Transverse colon (tissue), 4 donors: ENCODE data around the gene NDUFS7.

Source experiments
- EP300 ChIP-seq: sonication (generic); formaldehyde crosslinking; IDR thresholded peaks from one replicate; pipeline ENCODE4 v1.6.1; 2017; ENCODE audit warnings: antibody characterized with exemption, low read depth
- POLR2A ChIP-seq: fragments of 450-650 bp; IDR thresholded peaks from one replicate; pipeline ENCODE4 v1.6.1; 2016; ENCODE audit warnings: antibody characterized with exemption, mild to moderate bottlenecking, moderate library complexity
- POLR2AphosphoS5 ChIP-seq, 3 donors: sonication (generic); formaldehyde crosslinking; IDR thresholded peaks; one replicate each; pipeline ENCODE4 v1.6.1; 2016; ENCODE audit warnings: antibody characterized with exemption in 3 of 3
- TF ChIP-seq, protein P1 (sequence below), 5 experiments: fragments of 200-600 bp in 3 of 5; fragments of 450-650 bp in 2 of 5; sonication (generic) in 3 of 5; IDR thresholded peaks; 1 replicate in 2 of 5; 2 replicates in 3 of 5; pipeline ENCODE4 v1.5.1; 2016 to 2017; ENCODE audit warnings: antibody characterized with exemption in 5 of 5, inconsistent platforms in 3 of 5, mild to moderate bottlenecking in 2 of 5, moderate library complexity in 1 of 5

DNA sequence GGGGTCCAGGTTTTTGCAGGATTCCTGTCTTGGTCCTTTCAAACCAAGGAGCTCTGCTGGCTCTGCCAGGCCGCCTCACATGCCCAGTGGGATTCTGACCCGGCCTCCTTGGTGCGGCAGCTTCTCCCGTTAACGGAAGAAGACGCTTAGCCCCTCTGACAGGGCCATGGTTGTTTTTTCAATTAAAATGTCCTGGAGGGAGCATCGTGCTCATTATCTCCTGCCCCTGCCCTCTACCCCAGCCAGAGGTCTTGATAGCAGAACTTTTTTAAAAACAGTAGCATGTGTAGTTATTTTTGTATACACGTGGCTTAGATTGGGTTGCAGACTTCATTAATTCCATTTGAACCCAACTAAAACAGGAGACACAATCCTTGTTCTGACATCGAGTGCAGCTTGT is 43.0 kb downstream of the NDUFS7 start:
- TF ChIP-seq EP300 (no peak), POLR2A (no peak), POLR2AphosphoS5 (IDR thresholded peaks at IDR 0.05) (no peak)
- TF ChIP-seq, protein P1, sequence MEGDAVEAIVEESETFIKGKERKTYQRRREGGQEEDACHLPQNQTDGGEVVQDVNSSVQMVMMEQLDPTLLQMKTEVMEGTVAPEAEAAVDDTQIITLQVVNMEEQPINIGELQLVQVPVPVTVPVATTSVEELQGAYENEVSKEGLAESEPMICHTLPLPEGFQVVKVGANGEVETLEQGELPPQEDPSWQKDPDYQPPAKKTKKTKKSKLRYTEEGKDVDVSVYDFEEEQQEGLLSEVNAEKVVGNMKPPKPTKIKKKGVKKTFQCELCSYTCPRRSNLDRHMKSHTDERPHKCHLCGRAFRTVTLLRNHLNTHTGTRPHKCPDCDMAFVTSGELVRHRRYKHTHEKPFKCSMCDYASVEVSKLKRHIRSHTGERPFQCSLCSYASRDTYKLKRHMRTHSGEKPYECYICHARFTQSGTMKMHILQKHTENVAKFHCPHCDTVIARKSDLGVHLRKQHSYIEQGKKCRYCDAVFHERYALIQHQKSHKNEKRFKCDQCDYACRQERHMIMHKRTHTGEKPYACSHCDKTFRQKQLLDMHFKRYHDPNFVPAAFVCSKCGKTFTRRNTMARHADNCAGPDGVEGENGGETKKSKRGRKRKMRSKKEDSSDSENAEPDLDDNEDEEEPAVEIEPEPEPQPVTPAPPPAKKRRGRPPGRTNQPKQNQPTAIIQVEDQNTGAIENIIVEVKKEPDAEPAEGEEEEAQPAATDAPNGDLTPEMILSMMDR (IDR thresholded peaks at IDR 0.05): no peak
